Tibial artery (tissue), 4 donors: ENCODE results near the gene BRAF.
"Not testable (repeated sequence)": the region's sequence is repeated elsewhere in the genome, so short reads cannot be mapped to it uniquely, and the experiment has no call there.

Experiments used
- DNase-seq, 2 donors: peaks; one replicate each; pipeline ENCODE4 v3.0.0-alpha.2; 2019
- H3K27ac ChIP-seq, 2 donors: fragments of 200-600 bp; sonication (generic) in 1 of 2; 1 replicate in 1 of 2; 2 replicates in 1 of 2; pipeline ENCODE4 v1.5.1; 2018 to 2019; ENCODE audit warnings: mild to moderate bottlenecking in 1 of 2
- H3K27me3 ChIP-seq, 2 donors: fragments of 200-600 bp; sonication (generic) in 1 of 2; one replicate each; pipeline versions ENCODE4 v1.5.1 to v1.6.0; 2016 to 2019
- H3K36me3 ChIP-seq, 3 donors: fragments of 200-600 bp; sonication (generic) in 2 of 3; one replicate each; pipeline ENCODE4 v1.5.1; 2016 to 2019; ENCODE audit warnings: mild to moderate bottlenecking in 2 of 3
- H3K4me1 ChIP-seq, 4 donors: fragments of 200-600 bp; sonication (generic) in 2 of 4; 1 replicate in 3 of 4; 2 replicates in 1 of 4; pipeline ENCODE4 v1.5.1; 2016 to 2019
- H3K4me3 ChIP-seq, 2 donors: fragments of 200-600 bp; sonication (generic) in 1 of 2; 1 replicate in 1 of 2; 2 replicates in 1 of 2; pipeline ENCODE4 v1.5.1; 2018 to 2019; ENCODE audit warnings: mild to moderate bottlenecking in 2 of 2
- H3K9me3 ChIP-seq, 3 donors: fragments of 200-600 bp; sonication (generic) in 1 of 3; one replicate each; pipeline ENCODE4 v1.5.1; 2016 to 2019
- intact Hi-C: fragments of 100-400 bp; cut with DNase I; formaldehyde crosslinking; loops from one replicate; pipeline ENCODE4 v1.15.0; 2023; ENCODE audit warnings: low total_unique reads
- TF ChIP-seq, protein P1 (sequence below), 2 experiments: fragments of 200-600 bp in 1 of 2; fragments of 450-650 bp in 1 of 2; IDR thresholded peaks; one replicate each; pipeline ENCODE4 v1.5.1; 2017 to 2019; ENCODE audit warnings: antibody characterized with exemption in 2 of 2, mild to moderate bottlenecking in 1 of 2, moderate library complexity in 1 of 2

Gene BRAF

GRCh38 chr7:140915935-140916555 lies 8.7 kb downstream of the BRAF start:
- Histone ChIP-seq H3K36me3 (no peaks in the 10 kb centered on the region), H3K27me3 (no peaks in the 10 kb centered on the region), H3K4me3 (no peak overlapping the region), H3K27ac (no peak overlapping the region), H3K4me1 (peaks cover 0 to 24% (median 3%) of the 10 kb centered on the region in 4 donors), H3K9me3 (no peaks in the 10 kb centered on the region)
- intact Hi-C loops: loop anchor here (10.0 kb wide), 1 partner anchor 91 kb away; no protein-coding TSS in a partner anchor
- TF ChIP-seq, protein P1, sequence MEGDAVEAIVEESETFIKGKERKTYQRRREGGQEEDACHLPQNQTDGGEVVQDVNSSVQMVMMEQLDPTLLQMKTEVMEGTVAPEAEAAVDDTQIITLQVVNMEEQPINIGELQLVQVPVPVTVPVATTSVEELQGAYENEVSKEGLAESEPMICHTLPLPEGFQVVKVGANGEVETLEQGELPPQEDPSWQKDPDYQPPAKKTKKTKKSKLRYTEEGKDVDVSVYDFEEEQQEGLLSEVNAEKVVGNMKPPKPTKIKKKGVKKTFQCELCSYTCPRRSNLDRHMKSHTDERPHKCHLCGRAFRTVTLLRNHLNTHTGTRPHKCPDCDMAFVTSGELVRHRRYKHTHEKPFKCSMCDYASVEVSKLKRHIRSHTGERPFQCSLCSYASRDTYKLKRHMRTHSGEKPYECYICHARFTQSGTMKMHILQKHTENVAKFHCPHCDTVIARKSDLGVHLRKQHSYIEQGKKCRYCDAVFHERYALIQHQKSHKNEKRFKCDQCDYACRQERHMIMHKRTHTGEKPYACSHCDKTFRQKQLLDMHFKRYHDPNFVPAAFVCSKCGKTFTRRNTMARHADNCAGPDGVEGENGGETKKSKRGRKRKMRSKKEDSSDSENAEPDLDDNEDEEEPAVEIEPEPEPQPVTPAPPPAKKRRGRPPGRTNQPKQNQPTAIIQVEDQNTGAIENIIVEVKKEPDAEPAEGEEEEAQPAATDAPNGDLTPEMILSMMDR (IDR thresholded peaks at IDR 0.05): no peak
- no peak for DNase-seq

DNA sequence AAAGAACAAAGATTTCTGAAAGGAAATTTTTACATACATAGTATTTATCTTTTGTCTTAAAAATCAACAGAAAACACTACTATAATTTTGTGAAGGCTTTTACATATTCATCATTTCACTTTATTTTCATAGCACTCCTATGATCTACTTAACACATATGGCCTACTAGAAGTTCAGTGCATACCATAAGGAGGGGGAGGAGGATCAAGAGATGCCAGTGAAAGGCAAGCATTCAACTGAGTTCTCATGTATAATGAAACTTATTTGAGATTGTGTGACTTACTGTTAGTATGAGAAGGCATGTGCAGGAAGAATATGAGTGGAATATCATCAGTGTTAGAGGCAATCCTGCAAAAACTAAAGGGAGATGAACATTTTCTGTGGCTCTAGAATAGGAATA lies 10.6 kb downstream of the BRAF start:
- Histone ChIP-seq H3K36me3 (no peaks in the 10 kb centered on the region), H3K27me3 (no peaks in the 10 kb centered on the region), H3K4me1 (peaks cover 0 to 17% (median 3%) of the 10 kb centered on the region in 4 donors), H3K9me3 (no peaks in the 10 kb centered on the region), H3K27ac (no peak overlapping the region), H3K4me3 (no peak overlapping the region)
- DNase-seq: no peak
- TF ChIP-seq, protein P1 (IDR thresholded peaks at IDR 0.05): no peak
- intact Hi-C loops: loop anchor here (10.0 kb wide), 1 partner anchor 89 kb away; no protein-coding TSS in a partner anchor

GRCh38 chr7:140913596-140913928 lies 11.2 kb downstream of the BRAF start:
- not testable (repeated sequence) for H3K36me3 ChIP-seq, H3K4me3 ChIP-seq, H3K27ac ChIP-seq, H3K27me3 ChIP-seq, H3K9me3 ChIP-seq, DNase-seq
- H3K4me1 ChIP-seq: peaks cover 0 to 17% (median 3%) of the 10 kb centered on the region in 4 donors
- intact Hi-C loops: loop anchor here (10.0 kb wide), 1 partner anchor 89 kb away; no protein-coding TSS in a partner anchor

- DNase-seq: no peak
- no peaks in the 10 kb centered on the region for H3K36me3 ChIP-seq
- intact Hi-C loops: loop anchor here (10.0 kb wide), 1 partner anchor 87 kb away; no protein-coding TSS in a partner anchor
- H3K27me3 ChIP-seq: no peaks in the 10 kb centered on the region
- H3K4me1 ChIP-seq: peaks cover 0 to 17% (median 0%) of the 10 kb centered on the region in 4 donors
- no peak overlapping the region for H3K4me3 ChIP-seq
- no peak overlapping the region for H3K27ac ChIP-seq
- TF ChIP-seq, protein P1 (IDR thresholded peaks at IDR 0.05): no peak
- H3K9me3 ChIP-seq: no peaks in the 10 kb centered on the region
Measured at GRCh38 chr7:140911746-140912145, 13.0 kb downstream of the BRAF start.

GRCh38 chr7:140909476-140910161 lies 15.1 kb downstream of the BRAF start:
- H3K4me1 ChIP-seq: peaks cover 0 to 17% (median 0%) of the 10 kb centered on the region in 4 donors
- TF ChIP-seq, protein P1 (IDR thresholded peaks at IDR 0.05): no peak
- H3K4me3 ChIP-seq: no peak overlapping the region
- H3K27me3 ChIP-seq: no peaks in the 10 kb centered on the region
- no peaks in the 10 kb centered on the region for H3K36me3 ChIP-seq
- no peak for DNase-seq
- no peaks in the 10 kb centered on the region for H3K9me3 ChIP-seq
- no peak overlapping the region for H3K27ac ChIP-seq
- intact Hi-C loops: loop anchor here (10.0 kb wide), 1 partner anchor 85 kb away; no protein-coding TSS in a partner anchor

DNA sequence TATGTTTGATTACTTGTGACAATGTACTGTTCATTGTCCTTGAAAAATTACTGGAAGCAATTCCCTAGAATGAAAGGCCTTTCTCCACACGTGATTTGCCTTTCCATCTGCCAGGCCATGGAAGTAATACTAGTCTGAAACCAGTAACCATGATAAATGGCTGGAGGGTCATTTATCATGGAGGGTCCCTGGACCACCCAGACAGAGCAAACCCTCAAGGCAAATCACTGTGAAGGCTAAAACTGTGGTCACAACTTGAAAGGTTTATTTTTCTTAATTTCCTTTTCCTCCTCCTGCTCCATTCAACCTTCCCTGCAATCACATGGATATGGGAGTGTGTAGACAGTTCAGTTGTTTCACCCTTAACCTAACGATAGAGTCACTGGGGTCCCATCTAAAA lies 16.4 kb downstream of the BRAF start:
- DNase-seq: no peak
- Histone ChIP-seq H3K36me3 (no peaks in the 10 kb centered on the region), H3K9me3 (no peaks in the 10 kb centered on the region), H3K4me3 (no peak overlapping the region), H3K27ac (no peak overlapping the region), H3K27me3 (no peaks in the 10 kb centered on the region), H3K4me1 (peaks cover 0 to 12% (median 0%) of the 10 kb centered on the region in 4 donors)
- TF ChIP-seq, protein P1 (IDR thresholded peaks at IDR 0.05): no peak
- intact Hi-C loops: no loop called here
